Smooth muscle cell (in vitro differentiated cells): Measurements from ENCODE around the gene CAMKMT. TPM values are rescaled to one million over a fixed set of nuclear protein-coding genes. Genes with fewer than 3 reads are reported as not detected.

Experiments
- DNase-seq: peaks from one replicate; lab custom pipeline; 2025; ENCODE audit not compliant: unreplicated experiment; lab: John Stamatoyannopoulos, UW
- H2AFZ ChIP-seq: fragments of 200-600 bp; sonication (generic); 2 replicates; pipeline ENCODE4 v1.6.0; 2016; ENCODE audit warnings: antibody characterized with exemption, low read depth, mild to moderate bottlenecking
- H3F3A ChIP-seq: fragments of 200-600 bp; sonication (generic); 2 replicates; pipeline ENCODE4 v1.6.0; 2017; ENCODE audit warnings: antibody characterized with exemption, low read depth
- H3K27ac ChIP-seq: fragments of 200-600 bp; sonication (generic); 2 replicates; pipeline ENCODE4 v1.5.1; 2016; ENCODE audit warnings: low read depth, mild to moderate bottlenecking
- H3K27me3 ChIP-seq: fragments of 200-600 bp; sonication (generic); 2 replicates; pipeline ENCODE4 v1.6.1; 2016; ENCODE audit warnings: low read depth, mild to moderate bottlenecking
- H3K36me3 ChIP-seq: fragments of 200-600 bp; sonication (generic); 2 replicates; pipeline ENCODE4 v1.5.1; 2016; ENCODE audit warnings: low read depth
- H3K4me1 ChIP-seq: fragments of 200-600 bp; sonication (generic); 2 replicates; pipeline ENCODE4 v1.5.1; 2016; ENCODE audit warnings: low read depth
- H3K4me2 ChIP-seq: fragments of 200-600 bp; sonication (generic); 2 replicates; pipeline ENCODE4 v1.6.0; 2016; ENCODE audit warnings: mild to moderate bottlenecking
- H3K4me3 ChIP-seq: fragments of 200-600 bp; sonication (generic); 2 replicates; pipeline ENCODE4 v1.5.1; 2016; ENCODE audit warnings: mild to moderate bottlenecking
- H3K79me2 ChIP-seq: fragments of 200-600 bp; sonication (generic); 2 replicates; pipeline ENCODE4 v1.6.0; 2016; ENCODE audit warnings: low read depth, mild to moderate bottlenecking
- H3K9ac ChIP-seq: fragments of 200-600 bp; sonication (generic); 2 replicates; pipeline ENCODE4 v1.6.0; 2016; ENCODE audit warnings: low read depth
- H3K9me3 ChIP-seq: fragments of 200-600 bp; sonication (generic); replicated peaks from 2 replicates; pipeline ENCODE4 v1.5.1; 2016; ENCODE audit warnings: low read depth
- H4K20me1 ChIP-seq: fragments of 200-600 bp; sonication (generic); 2 replicates; pipeline ENCODE4 v1.6.0; 2016; ENCODE audit warnings: low read depth
- WGBS: methylation state at CpG from one replicate; pipeline ENCODE4 v1.1.7; 2016; ENCODE audit warnings: low lambda C conversion rate; 5-methylcytosine and 5-hydroxymethylcytosine counted together
- polyA plus RNA-seq: library from polyadenylated mRNA; unstranded; fragments of >200 nt; fragmentation: Nextera tagmentation; extraction: Ambion mirVana; gene quantifications from 2 replicates; pipeline ENCODE4 v1.2.1, GENCODE V29; 2016
- total RNA-seq: library from RNA; depleted of rRNA; stranded (reverse); fragments of >200 nt; gene quantifications from 2 replicates; pipeline ENCODE4 v1.2.3, GENCODE V29; 2014
- TF ChIP-seq, protein P1 (sequence below): fragments of 200-600 bp; sonication (generic); IDR thresholded peaks from 2 replicates; pipeline ENCODE4 v1.5.1; 2017; ENCODE audit warnings: borderline replicate concordance, mild to moderate bottlenecking, antibody characterized with exemption; ENCODE audit not compliant: insufficient read depth, poor library complexity, severe bottlenecking

Gene CAMKMT
- total and polyA plus RNA-seq, 2 experiments from 2014 or later, result 7.2 to 7.6 TPM

DNA sequence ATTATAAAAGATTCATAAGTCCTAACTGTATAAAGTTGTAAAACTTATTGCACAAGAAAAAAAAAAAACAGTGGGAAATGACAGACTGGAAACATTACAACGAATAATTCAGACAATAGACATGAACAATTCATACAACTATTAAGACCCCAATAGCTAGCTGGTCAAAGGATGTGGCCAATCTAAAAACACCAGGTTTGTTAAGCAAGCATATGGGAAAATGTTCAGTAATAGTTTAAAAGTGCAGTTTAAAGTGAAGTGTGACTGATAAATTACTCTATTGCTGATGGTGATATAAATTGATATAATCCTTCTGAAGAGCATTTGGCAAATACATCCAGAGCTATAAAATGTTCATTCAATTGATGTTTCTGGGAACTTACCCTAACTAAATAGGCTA is 289.0 kb downstream of the CAMKMT start:
- Histone ChIP-seq H3K27me3 (no peaks in the 10 kb centered on the region), H3K9ac (no peak overlapping the region), H3K4me1 (peaks cover 22% of the 10 kb centered on the region), H3K79me2 (no peaks in the 10 kb centered on the region), H3K27ac (no peak overlapping the region), H3K4me3 (no peak overlapping the region), H3F3A (no peaks in the 10 kb centered on the region), H4K20me1 (no peaks in the 10 kb centered on the region), H3K4me2 (no peak overlapping the region), H3K36me3 (no peaks in the 10 kb centered on the region), H3K9me3 (no peaks in the 10 kb centered on the region), H2AFZ (no peak overlapping the region)
- TF ChIP-seq, protein P1, sequence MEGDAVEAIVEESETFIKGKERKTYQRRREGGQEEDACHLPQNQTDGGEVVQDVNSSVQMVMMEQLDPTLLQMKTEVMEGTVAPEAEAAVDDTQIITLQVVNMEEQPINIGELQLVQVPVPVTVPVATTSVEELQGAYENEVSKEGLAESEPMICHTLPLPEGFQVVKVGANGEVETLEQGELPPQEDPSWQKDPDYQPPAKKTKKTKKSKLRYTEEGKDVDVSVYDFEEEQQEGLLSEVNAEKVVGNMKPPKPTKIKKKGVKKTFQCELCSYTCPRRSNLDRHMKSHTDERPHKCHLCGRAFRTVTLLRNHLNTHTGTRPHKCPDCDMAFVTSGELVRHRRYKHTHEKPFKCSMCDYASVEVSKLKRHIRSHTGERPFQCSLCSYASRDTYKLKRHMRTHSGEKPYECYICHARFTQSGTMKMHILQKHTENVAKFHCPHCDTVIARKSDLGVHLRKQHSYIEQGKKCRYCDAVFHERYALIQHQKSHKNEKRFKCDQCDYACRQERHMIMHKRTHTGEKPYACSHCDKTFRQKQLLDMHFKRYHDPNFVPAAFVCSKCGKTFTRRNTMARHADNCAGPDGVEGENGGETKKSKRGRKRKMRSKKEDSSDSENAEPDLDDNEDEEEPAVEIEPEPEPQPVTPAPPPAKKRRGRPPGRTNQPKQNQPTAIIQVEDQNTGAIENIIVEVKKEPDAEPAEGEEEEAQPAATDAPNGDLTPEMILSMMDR, result no peak
- 88% methylated on average over 1 of the region's 1 CpG for WGBS
- no peak for DNase-seq

DNA sequence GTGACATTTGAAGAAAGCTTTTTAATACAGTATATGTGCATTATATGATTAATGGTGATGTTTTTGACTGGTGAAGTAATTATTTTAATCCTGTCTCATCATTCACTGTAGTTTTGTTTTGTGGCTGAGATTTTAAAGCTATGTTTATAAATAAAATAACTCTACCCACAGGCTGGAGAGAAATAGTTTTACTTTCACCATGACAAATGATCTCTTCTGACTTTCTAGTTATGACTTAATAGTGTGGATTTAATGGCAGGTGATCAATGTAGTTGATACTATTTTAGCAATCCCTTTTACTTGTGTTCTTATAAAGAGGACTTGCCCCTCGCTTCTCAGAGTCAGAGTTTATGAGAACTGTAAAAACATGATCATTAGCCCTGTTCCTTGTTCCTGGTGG is 290.2 kb downstream of the CAMKMT start:
- H3K9me3 ChIP-seq, result no peaks in the 10 kb centered on the region
- H3F3A ChIP-seq, result no peaks in the 10 kb centered on the region
- H3K27ac ChIP-seq, result no peak overlapping the region
- H3K36me3 ChIP-seq, result no peaks in the 10 kb centered on the region
- H3K4me2 ChIP-seq, result no peak overlapping the region
- no peak for DNase-seq
- H2AFZ ChIP-seq, result no peak overlapping the region
- H3K27me3 ChIP-seq, result no peaks in the 10 kb centered on the region
- H3K4me1 ChIP-seq, result peaks cover 23% of the 10 kb centered on the region
- WGBS, result 79% methylated on average over 1 of the region's 1 CpG
- no peaks in the 10 kb centered on the region for H4K20me1 ChIP-seq
- TF ChIP-seq, protein P1, result no peak
- H3K79me2 ChIP-seq, result no peaks in the 10 kb centered on the region
- H3K4me3 ChIP-seq, result no peak overlapping the region
- H3K9ac ChIP-seq, result no peak overlapping the region

- Histone ChIP-seq H3K27me3 (no peaks in the 10 kb centered on the region), H3K9ac (no peak overlapping the region), H3K4me3 (no peak overlapping the region), H3K36me3 (no peaks in the 10 kb centered on the region), H2AFZ (no peak overlapping the region), H3K27ac (no peak overlapping the region), H3K79me2 (no peaks in the 10 kb centered on the region), H3K4me1 (peaks cover 23% of the 10 kb centered on the region), H3F3A (no peaks in the 10 kb centered on the region), H3K9me3 (no peaks in the 10 kb centered on the region), H3K4me2 (no peak overlapping the region), H4K20me1 (no peaks in the 10 kb centered on the region)
- TF ChIP-seq, protein P1, result no peak
- WGBS, result 89% methylated on average over 4 of the region's 4 CpGs
- DNase-seq, result no peak
Observed at GRCh38 chr2:44652701-44653100, 291.0 kb downstream of the CAMKMT start.

GRCh38 chr2:44655401-44655864 is 293.7 kb downstream of the CAMKMT start:
- TF ChIP-seq, protein P1, result no peak
- Histone ChIP-seq H3K4me3 (no peak overlapping the region), H4K20me1 (no peaks in the 10 kb centered on the region), H3K9ac (no peak overlapping the region), H3F3A (no peaks in the 10 kb centered on the region), H3K79me2 (no peaks in the 10 kb centered on the region), H3K36me3 (no peaks in the 10 kb centered on the region), H3K9me3 (no peaks in the 10 kb centered on the region), H3K27ac (no peak overlapping the region), H3K4me1 (peaks cover 23% of the 10 kb centered on the region), H3K27me3 (no peaks in the 10 kb centered on the region), H2AFZ (no peak overlapping the region), H3K4me2 (no peak overlapping the region)
- 70% methylated on average over 5 of the region's 5 CpGs for WGBS
- no peak for DNase-seq
